Psoas muscle (tissue), 8 donors: ENCODE results near the gene RGS3. TPM values are rescaled to one million over a fixed set of nuclear protein-coding genes. Genes with fewer than 3 reads are reported as not detected.

ENCODE experiments used
- ATAC-seq, 4 donors: fragments of 200-7000 bp; cut with Tn5 transposase; one replicate each; pipeline ENCODE4 v1.9.1; 2020; ENCODE audit warnings: moderate library complexity in 3 of 4, mild to moderate bottlenecking in 2 of 4
- DNase-seq, 2 donors: peaks; one replicate each; pipeline ENCODE4 v3.0.0-alpha.2; 2020
- H3K27ac ChIP-seq: fragments of 200-600 bp; one replicate; pipeline ENCODE4 v1.8.0; 2022
- H3K27me3 ChIP-seq, 3 donors: fragments of 200-600 bp in 1 of 3; one replicate each; pipeline versions ENCODE4 v1.6.1 to v1.8.0; 2013 to 2022; ENCODE audit warnings: low read length in 2 of 3, mild to moderate bottlenecking in 2 of 3, moderate library complexity in 1 of 3; ENCODE audit not compliant: insufficient read depth in 3 of 3
- H3K36me3 ChIP-seq, 2 donors: fragments of 200-600 bp in 1 of 2; one replicate each; pipeline versions ENCODE4 v1.6.1 to v1.8.0; 2013 to 2022; ENCODE audit warnings: low read depth in 1 of 2, mild to moderate bottlenecking in 1 of 2, moderate library complexity in 1 of 2; ENCODE audit not compliant: insufficient read depth in 1 of 2
- H3K4me1 ChIP-seq: fragments of 200-600 bp; one replicate; pipeline ENCODE4 v1.8.0; 2022
- H3K4me3 ChIP-seq: fragments of 200-600 bp; one replicate; pipeline ENCODE4 v1.8.0; 2022; ENCODE audit warnings: mild to moderate bottlenecking
- H3K9me3 ChIP-seq: fragments of 200-600 bp; one replicate; pipeline ENCODE4 v1.8.0; 2022
- WGBS, 3 donors: extraction: QIAGEN DNeasy Blood & Tissue Kit; methylation state at CpG; one replicate each; pipeline versions ENCODE4 v1.1.6 to v1.1.7; 2013; 5-methylcytosine and 5-hydroxymethylcytosine counted together
- intact Hi-C, 2 donors: fragments of 100-400 bp; cut with DNase I; formaldehyde crosslinking; loops; one replicate each; pipeline versions ENCODE4 v1.11.0 to v1.14.2; 2022
- polyA plus RNA-seq, 3 donors: library from polyadenylated mRNA; stranded (reverse); fragments of 200-250 nt; gene quantifications; one replicate each; pipeline ENCODE4 v1.2.3, GENCODE V29; 2013
- total RNA-seq, 4 donors: library from RNA; stranded (reverse); fragmentation: NEBNext Ultra II Directional in 2 of 4; extraction: Animal tissue kit (Norgen Biotek cat#: 25700) in 2 of 4; gene quantifications; one replicate each; pipeline versions ENCODE4 v1.2.1 to v1.2.4, GENCODE V29; 2021 to 2023
- TF ChIP-seq, protein P1 (sequence below): fragments of 200-600 bp; IDR thresholded peaks from one replicate; pipeline ENCODE4 v1.8.0; 2022; ENCODE audit warnings: antibody characterized with exemption
- donor health status: healthy with polysubstance abuse.
- donor health status: DM: no; HTN: no; CAD: no; lungs with moderate emphysema.
- donor health status: Bipolar disorder and iron deficiency.
- donor health status: healthy.
- donor health status: DM: yes; HTN: yes; CAD: no.
- donor health status: DM: no; HTN: no; CAD: no.
- donor health status: DM: no; HTN: no; CAD: no.
- donor health status: DM: yes; HTN: yes; CAD: no.

Gene RGS3
- total and polyA plus RNA-seq, 7 donors, result 7.1 to 38.1 (median 14.6) TPM

DNA sequence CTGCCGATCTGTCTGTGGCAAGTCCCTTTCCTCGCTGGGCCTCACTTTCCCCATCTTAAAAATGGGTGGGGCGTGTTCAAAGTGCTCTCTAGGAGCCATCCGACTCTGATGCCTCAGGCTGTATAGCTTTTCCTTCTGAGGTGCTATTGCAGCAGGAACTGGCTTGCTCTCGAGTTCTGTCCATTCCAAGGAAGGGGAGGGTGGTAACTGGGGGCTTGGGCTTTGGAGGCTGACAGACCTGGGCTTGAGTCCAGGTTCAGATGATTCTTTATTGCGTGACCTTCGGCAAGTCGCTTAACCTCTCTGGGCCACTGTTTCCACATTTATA, 139.5 kb downstream of the RGS3 start:
- Histone ChIP-seq H3K4me3 (no peak overlapping the region), H3K36me3 (no peaks in the 10 kb centered on the region), H3K9me3 (no peaks in the 10 kb centered on the region), H3K27me3 (no peaks in the 10 kb centered on the region), H3K27ac (no peak overlapping the region), H3K4me1 (peaks cover 32% of the 10 kb centered on the region)
- whole genome bisulfite sequencing, 3 donors, result 68 to 75% (median 69%) methylated on average over 8 of the region's 8 CpGs
- ATAC-seq (no peak), DNase-seq (peak in 1 of 2 donors; percentile 1)
- intact Hi-C loops, result no loop called here
- TF ChIP-seq, protein P1, sequence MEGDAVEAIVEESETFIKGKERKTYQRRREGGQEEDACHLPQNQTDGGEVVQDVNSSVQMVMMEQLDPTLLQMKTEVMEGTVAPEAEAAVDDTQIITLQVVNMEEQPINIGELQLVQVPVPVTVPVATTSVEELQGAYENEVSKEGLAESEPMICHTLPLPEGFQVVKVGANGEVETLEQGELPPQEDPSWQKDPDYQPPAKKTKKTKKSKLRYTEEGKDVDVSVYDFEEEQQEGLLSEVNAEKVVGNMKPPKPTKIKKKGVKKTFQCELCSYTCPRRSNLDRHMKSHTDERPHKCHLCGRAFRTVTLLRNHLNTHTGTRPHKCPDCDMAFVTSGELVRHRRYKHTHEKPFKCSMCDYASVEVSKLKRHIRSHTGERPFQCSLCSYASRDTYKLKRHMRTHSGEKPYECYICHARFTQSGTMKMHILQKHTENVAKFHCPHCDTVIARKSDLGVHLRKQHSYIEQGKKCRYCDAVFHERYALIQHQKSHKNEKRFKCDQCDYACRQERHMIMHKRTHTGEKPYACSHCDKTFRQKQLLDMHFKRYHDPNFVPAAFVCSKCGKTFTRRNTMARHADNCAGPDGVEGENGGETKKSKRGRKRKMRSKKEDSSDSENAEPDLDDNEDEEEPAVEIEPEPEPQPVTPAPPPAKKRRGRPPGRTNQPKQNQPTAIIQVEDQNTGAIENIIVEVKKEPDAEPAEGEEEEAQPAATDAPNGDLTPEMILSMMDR, result no peak

DNA sequence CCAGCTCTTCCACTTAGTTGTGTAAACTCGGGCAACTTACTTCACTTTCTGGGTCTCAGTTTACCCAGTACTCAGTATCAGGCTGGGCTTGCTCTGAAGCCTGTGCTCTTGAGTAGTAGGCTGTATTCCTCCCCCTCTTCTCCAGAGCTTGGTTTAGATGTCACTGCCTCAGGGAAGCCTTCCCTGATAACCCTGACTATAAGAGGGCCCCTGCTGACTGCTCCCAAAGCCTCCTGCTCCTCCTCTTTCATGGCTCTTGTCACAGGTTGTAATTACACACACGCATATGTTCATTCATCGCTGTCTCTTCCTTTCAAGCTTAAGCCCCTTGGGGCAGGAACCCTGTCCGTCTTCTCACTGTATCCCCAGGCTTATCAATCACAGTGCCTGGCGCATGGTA, 140.2 kb downstream of the RGS3 start:
- WGBS, 3 donors, result 90 to 95% (median 93%) methylated on average over 5 of the region's 5 CpGs
- TF ChIP-seq, protein P1, result no peak
- peak in 1 of 2 donors; percentile 9 for DNase-seq

DNA sequence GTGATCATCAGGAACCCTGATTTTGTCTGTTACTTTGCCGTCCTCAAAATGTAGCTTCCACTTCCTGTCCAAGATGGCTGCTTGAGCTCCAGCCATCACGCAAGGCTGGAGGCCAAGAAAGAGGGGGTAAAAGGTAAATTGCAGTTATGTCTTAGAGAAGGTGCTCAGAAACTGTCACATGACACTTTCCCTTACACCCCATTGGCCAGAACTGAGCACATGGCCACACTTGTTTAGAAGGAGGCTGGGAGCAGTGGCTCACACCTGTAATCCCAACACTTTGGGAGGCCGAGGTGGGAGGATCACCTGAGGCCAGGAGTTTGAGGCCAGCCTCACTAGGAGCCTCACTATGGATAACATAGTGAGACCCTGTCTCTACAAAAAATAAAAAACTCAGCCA, 140.9 kb downstream of the RGS3 start:
- peaks cover 26% of the 10 kb centered on the region for H3K4me1 ChIP-seq
- DNase-seq (no peak), ATAC-seq (no peak)

More for the DNA sequence above, 140.2 kb downstream of the RGS3 start:
- Histone ChIP-seq H3K4me3 (no peak overlapping the region), H3K36me3 (no peaks in the 10 kb centered on the region), H3K27me3 (no peaks in the 10 kb centered on the region), H3K4me1 (peaks cover 25% of the 10 kb centered on the region), H3K9me3 (no peaks in the 10 kb centered on the region), H3K27ac (no peak overlapping the region)
- ATAC-seq, result no peak
- intact Hi-C loops, result no loop called here

DNA sequence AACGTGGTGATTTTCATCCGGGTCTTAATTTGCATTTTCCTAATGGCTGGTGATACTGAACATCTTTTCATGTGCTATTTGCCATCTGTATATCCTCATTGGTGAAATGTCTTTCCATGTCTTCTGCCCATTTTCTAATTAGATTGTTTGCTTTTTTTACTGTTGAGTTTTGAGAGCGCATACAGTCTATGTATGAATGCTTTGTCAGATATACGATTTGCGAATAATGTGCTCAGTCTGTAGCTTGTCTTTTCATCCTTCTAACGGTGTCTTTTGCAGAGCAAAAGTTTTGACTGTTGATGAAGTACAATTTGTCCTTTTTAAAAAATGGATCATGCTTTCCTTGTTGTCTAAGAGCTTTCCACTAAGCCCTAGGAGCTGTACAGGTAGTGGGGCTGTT, 143.0 kb downstream of the RGS3 start:
- TF ChIP-seq, protein P1, result no peak
- DNase-seq (no peak), ATAC-seq (no peak)
- Histone ChIP-seq H3K27me3 (no peaks in the 10 kb centered on the region), H3K36me3 (no peaks in the 10 kb centered on the region), H3K9me3 (no peaks in the 10 kb centered on the region), H3K4me3 (no peak overlapping the region), H3K27ac (no peak overlapping the region), H3K4me1 (peaks cover 20% of the 10 kb centered on the region)
- 86 to 88% (median 87%) methylated on average over 6 of the region's 6 CpGs for WGBS, 3 donors
- intact Hi-C loops, result no loop called here

More for the DNA sequence above, 140.9 kb downstream of the RGS3 start:
- no peaks in the 10 kb centered on the region for H3K27me3 ChIP-seq
- intact Hi-C loops, result no loop called here
- 81 to 88% (median 82%) methylated on average over 3 of the region's 3 CpGs for WGBS, 3 donors
- TF ChIP-seq, protein P1, result no peak
- no peak overlapping the region for H3K4me3 ChIP-seq
- H3K9me3 ChIP-seq, result no peaks in the 10 kb centered on the region
- no peaks in the 10 kb centered on the region for H3K36me3 ChIP-seq
- H3K27ac ChIP-seq, result no peak overlapping the region

DNA sequence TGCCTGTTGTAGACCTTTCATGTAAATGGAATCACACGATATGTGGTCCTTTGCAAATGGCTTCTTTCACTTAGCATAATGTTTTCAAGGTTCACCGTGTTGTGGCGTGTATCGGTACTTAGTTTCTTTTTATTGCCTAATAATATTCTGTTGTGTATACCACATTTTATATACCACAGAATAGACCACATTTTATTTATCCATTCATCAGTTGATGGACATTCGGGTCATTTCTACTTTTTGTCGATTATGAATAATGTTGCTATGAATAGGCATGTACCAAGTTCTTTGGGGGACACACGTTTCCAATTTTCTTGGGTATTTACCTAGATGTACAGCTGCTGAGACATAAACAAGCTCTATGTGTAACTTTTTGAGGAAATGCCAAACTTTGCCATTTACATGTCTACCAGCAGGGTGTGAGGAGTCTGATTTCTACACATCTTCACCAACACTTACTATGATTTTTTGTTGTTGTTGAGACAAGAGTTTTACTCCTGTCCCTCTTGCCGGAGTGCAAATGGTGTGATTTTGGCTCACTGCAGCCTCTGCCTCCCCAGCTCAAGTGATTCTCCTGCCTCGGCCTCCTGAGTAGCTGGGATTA, 144.7 kb downstream of the RGS3 start:
- H3K27ac ChIP-seq, result no peak overlapping the region
- H3K9me3 ChIP-seq, result no peaks in the 10 kb centered on the region
- H3K27me3 ChIP-seq, result no peaks in the 10 kb centered on the region
- ATAC-seq (no peak), DNase-seq (no peak)
- H3K36me3 ChIP-seq, result no peaks in the 10 kb centered on the region
- TF ChIP-seq, protein P1, result no peak
- WGBS, 3 donors, result 90 to 95% (median 93%) methylated on average over 9 of the region's 9 CpGs
- H3K4me3 ChIP-seq, result no peak overlapping the region
- H3K4me1 ChIP-seq, result peaks cover 15% of the 10 kb centered on the region
- intact Hi-C loops, result no loop called here
